GM12878 (cell line): Measurements from ENCODE around the gene FTO. TPM values are rescaled to one million over a fixed set of nuclear protein-coding genes. Genes with fewer than 3 reads are reported as not detected.

Experiments used
- BCL3 ChIP-seq: IDR thresholded peaks from 2 replicates; pipeline ENCODE4 v1.6.1; 2011; ENCODE audit warnings: borderline replicate concordance, low read depth, mild to moderate bottlenecking, moderate library complexity, low read length; ENCODE audit not compliant: insufficient read depth, poor library complexity, severe bottlenecking
- CHD2 ChIP-seq: IDR thresholded peaks from 2 replicates; pipeline ENCODE4 v1.6.1; 2011; ENCODE audit warnings: low read depth, low read length, improper control_type of control experiment, borderline replicate concordance
- CTCF ChIP-seq, 3 experiments: IDR thresholded peaks in 2 of 3; conservative IDR thresholded peaks in 1 of 3; 2 replicates each; pipeline ENCODE4 v1.5.1; 2011; ENCODE audit warnings: low read depth in 3 of 3, low read length in 3 of 3, mild to moderate bottlenecking in 3 of 3, control low read depth in 2 of 3, moderate library complexity in 2 of 3, inconsistent platforms in 1 of 3, mixed read lengths in 1 of 3; ENCODE audit not compliant: control insufficient read depth in 2 of 3, insufficient read depth in 1 of 3; ENCODE audit errors: extremely low read depth in 1 of 3
- FOXK2 ChIP-seq: fragments of 450-650 bp; IDR thresholded peaks from 2 replicates; pipeline ENCODE4 v1.6.1; 2017; ENCODE audit warnings: mild to moderate bottlenecking, moderate library complexity
- MEF2A ChIP-seq: IDR thresholded peaks from 2 replicates; pipeline ENCODE4 v1.6.1; 2011; ENCODE audit warnings: low read depth, mild to moderate bottlenecking, low read length, moderate library complexity; ENCODE audit not compliant: insufficient read depth
- PRDM15 ChIP-seq: fragments of 450-650 bp; formaldehyde crosslinking; IDR thresholded peaks from 2 replicates; pipeline ENCODE4 v1.4.0; 2020; ENCODE audit warnings: mild to moderate bottlenecking, moderate library complexity
- RAD21 ChIP-seq: IDR thresholded peaks from 2 replicates; pipeline ENCODE4 v1.6.1; 2011; ENCODE audit warnings: mild to moderate bottlenecking, low read depth, low read length, moderate library complexity; ENCODE audit not compliant: insufficient read depth
- USF2 ChIP-seq: IDR thresholded peaks from 2 replicates; pipeline ENCODE4 v1.6.1; 2011; ENCODE audit warnings: low read depth, low read length, improper control_type of control experiment, borderline replicate concordance
- ZZZ3 ChIP-seq: IDR thresholded peaks from 2 replicates; pipeline ENCODE4 v1.6.1; 2011; ENCODE audit warnings: low read depth; ENCODE audit not compliant: control insufficient read depth, insufficient read length
- polyA plus RNA-seq, 11 experiments: library from polyadenylated mRNA; depleted of rRNA in 4 of 11; unstranded in 6 of 11; stranded (reverse) in 5 of 11; fragments of >200 nt; fragmentation: Nextera tagmentation in 4 of 11; fragmentation: Illumina TruSeq in 1 of 11; extraction: Ambion mirVana in 4 of 11; extraction: Trizol in 1 of 11; gene quantifications; 1 replicate in 1 of 11; 2 replicates in 10 of 11; pipeline versions ENCODE4 v1.2.1 to v1.2.3, GENCODE V29; 2011 to 2016; ENCODE audit warnings: inconsistent platforms in 2 of 11, missing spikeins in 2 of 11, low read depth in 1 of 11
- total RNA-seq, 4 experiments: library from RNA; depleted of rRNA in 3 of 4; stranded (reverse); fragments of >200 nt in 3 of 4; fragmentation: Illumina TruSeq in 1 of 4; extraction: Trizol in 1 of 4; gene quantifications; 2 replicates each; pipeline versions ENCODE4 v1.2.1 to v1.2.3, GENCODE V29; 2013 to 2021
- TF ChIP-seq, protein P1 (sequence below): fragments of 450-650 bp; IDR thresholded peaks from 2 replicates; pipeline ENCODE4 v1.6.1; 2017; ENCODE audit warnings: antibody characterized with exemption, mild to moderate bottlenecking, moderate library complexity

The FTO gene
- total and polyA plus RNA-seq, 10 of the 15 experiments (the other 5 are each of a cell fraction or from before 2014, with no cell fraction given), result 20.1 to 55.0 (median 47.0) TPM

GRCh38 chr16:53936529-53936928 is 232.6 kb downstream of the FTO start (continued):
- no peak for TF ChIP-seq CTCF (IDR thresholded peaks at IDR 0.05 in 2 of 3, conservative IDR thresholded peaks at IDR 0.05 in 1 of 3; ENCODE audit: control insufficient read depth in 2 of 3, extremely low read depth in 1 of 3, insufficient read depth in 1 of 3, low read depth in 3 of 3, low read length in 3 of 3)
- TF ChIP-seq MEF2A, result no peak
- no peak for TF ChIP-seq ZZZ3
- TF ChIP-seq USF2, result no peak
- no peak for TF ChIP-seq PRDM15 (CRISPR knock-in tag)
- TF ChIP-seq RAD21, result no peak
- no peak for TF ChIP-seq FOXK2
- TF ChIP-seq BCL3, result no peak
- TF ChIP-seq, protein P1, sequence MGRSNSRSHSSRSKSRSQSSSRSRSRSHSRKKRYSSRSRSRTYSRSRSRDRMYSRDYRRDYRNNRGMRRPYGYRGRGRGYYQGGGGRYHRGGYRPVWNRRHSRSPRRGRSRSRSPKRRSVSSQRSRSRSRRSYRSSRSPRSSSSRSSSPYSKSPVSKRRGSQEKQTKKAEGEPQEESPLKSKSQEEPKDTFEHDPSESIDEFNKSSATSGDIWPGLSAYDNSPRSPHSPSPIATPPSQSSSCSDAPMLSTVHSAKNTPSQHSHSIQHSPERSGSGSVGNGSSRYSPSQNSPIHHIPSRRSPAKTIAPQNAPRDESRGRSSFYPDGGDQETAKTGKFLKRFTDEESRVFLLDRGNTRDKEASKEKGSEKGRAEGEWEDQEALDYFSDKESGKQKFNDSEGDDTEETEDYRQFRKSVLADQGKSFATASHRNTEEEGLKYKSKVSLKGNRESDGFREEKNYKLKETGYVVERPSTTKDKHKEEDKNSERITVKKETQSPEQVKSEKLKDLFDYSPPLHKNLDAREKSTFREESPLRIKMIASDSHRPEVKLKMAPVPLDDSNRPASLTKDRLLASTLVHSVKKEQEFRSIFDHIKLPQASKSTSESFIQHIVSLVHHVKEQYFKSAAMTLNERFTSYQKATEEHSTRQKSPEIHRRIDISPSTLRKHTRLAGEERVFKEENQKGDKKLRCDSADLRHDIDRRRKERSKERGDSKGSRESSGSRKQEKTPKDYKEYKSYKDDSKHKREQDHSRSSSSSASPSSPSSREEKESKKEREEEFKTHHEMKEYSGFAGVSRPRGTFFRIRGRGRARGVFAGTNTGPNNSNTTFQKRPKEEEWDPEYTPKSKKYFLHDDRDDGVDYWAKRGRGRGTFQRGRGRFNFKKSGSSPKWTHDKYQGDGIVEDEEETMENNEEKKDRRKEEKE, result no peak
- TF ChIP-seq CHD2, result no peak
